HEK293 (cell line): ENCODE data around the gene C10orf67.

Experiments used
- CTCF ChIP-seq: fragments of 450-650 bp; formaldehyde crosslinking; IDR thresholded peaks from 2 replicates; pipeline ENCODE4 v1.5.1; 2016; ENCODE audit warnings: missing biosample characterization, missing genetic modification characterization
- INSM2 ChIP-seq: fragments of 450-650 bp; formaldehyde crosslinking; IDR thresholded peaks from 2 replicates; pipeline ENCODE4 v1.5.1; 2016; ENCODE audit warnings: missing biosample characterization, missing genetic modification characterization
- KLF1 ChIP-seq: fragments of 450-650 bp; formaldehyde crosslinking; IDR thresholded peaks from 2 replicates; pipeline ENCODE4 v1.5.1; 2016; ENCODE audit warnings: missing biosample characterization, missing genetic modification characterization
- KLF10 ChIP-seq: fragments of 450-650 bp; IDR thresholded peaks from 2 replicates; pipeline ENCODE4 v1.5.1; 2018; ENCODE audit warnings: missing biosample characterization, mild to moderate bottlenecking, missing genetic modification characterization
- PRDM10 ChIP-seq: fragments of 450-650 bp; formaldehyde crosslinking; IDR thresholded peaks from 2 replicates; pipeline ENCODE4 v1.5.1; 2016; ENCODE audit warnings: missing biosample characterization, missing genetic modification characterization
- RBAK ChIP-seq: fragments of 450-650 bp; formaldehyde crosslinking; IDR thresholded peaks from 2 replicates; pipeline ENCODE4 v1.5.1; 2016; ENCODE audit warnings: missing biosample characterization, missing genetic modification characterization
- ZBTB48 ChIP-seq: fragments of 450-650 bp; formaldehyde crosslinking; IDR thresholded peaks from 2 replicates; pipeline ENCODE4 v1.5.1; 2016; ENCODE audit warnings: missing biosample characterization, missing genetic modification characterization
- ZFP41 ChIP-seq: fragments of 450-650 bp; formaldehyde crosslinking; IDR thresholded peaks from 2 replicates; pipeline ENCODE4 v1.5.1; 2016; ENCODE audit warnings: missing biosample characterization, missing genetic modification characterization, borderline replicate concordance
- ZNF112 ChIP-seq: fragments of 450-650 bp; formaldehyde crosslinking; IDR thresholded peaks from 2 replicates; pipeline ENCODE4 v1.5.0; 2017; ENCODE audit warnings: missing biosample characterization, missing genetic modification characterization
- ZNF114 ChIP-seq: fragments of 450-650 bp; formaldehyde crosslinking; IDR thresholded peaks from 2 replicates; pipeline ENCODE4 v1.5.0; 2017; ENCODE audit warnings: missing biosample characterization, missing genetic modification characterization
- ZNF138 ChIP-seq: fragments of 450-650 bp; formaldehyde crosslinking; IDR thresholded peaks from 2 replicates; pipeline ENCODE4 v1.5.1; 2016; ENCODE audit warnings: missing biosample characterization, missing genetic modification characterization, borderline replicate concordance
- ZNF148 ChIP-seq: fragments of 450-650 bp; formaldehyde crosslinking; IDR thresholded peaks from 2 replicates; pipeline ENCODE4 v1.5.0; 2017; ENCODE audit warnings: missing biosample characterization, missing genetic modification characterization, borderline replicate concordance
- ZNF157 ChIP-seq: fragments of 450-650 bp; formaldehyde crosslinking; IDR thresholded peaks from 2 replicates; pipeline ENCODE4 v1.5.1; 2016; ENCODE audit warnings: missing biosample characterization, missing genetic modification characterization
- ZNF184 ChIP-seq: fragments of 450-650 bp; IDR thresholded peaks from 2 replicates; pipeline ENCODE4 v1.5.1; 2018; ENCODE audit warnings: missing biosample characterization, mild to moderate bottlenecking, missing genetic modification characterization
- ZNF2 ChIP-seq: fragments of 450-650 bp; formaldehyde crosslinking; IDR thresholded peaks from 2 replicates; pipeline ENCODE4 v1.5.1; 2016; ENCODE audit warnings: missing biosample characterization, missing genetic modification characterization
- ZNF366 ChIP-seq: fragments of 450-650 bp; formaldehyde crosslinking; conservative IDR thresholded peaks from 2 replicates; pipeline ENCODE4 v1.5.1; 2016; ENCODE audit warnings: missing biosample characterization, missing genetic modification characterization
- ZNF473 ChIP-seq: fragments of 450-650 bp; formaldehyde crosslinking; IDR thresholded peaks from 2 replicates; pipeline ENCODE4 v1.5.1; 2017; ENCODE audit warnings: missing biosample characterization, missing genetic modification characterization
- ZNF660 ChIP-seq: fragments of 450-650 bp; IDR thresholded peaks from 2 replicates; pipeline ENCODE4 v1.5.1; 2018; ENCODE audit warnings: missing biosample characterization, mild to moderate bottlenecking, missing genetic modification characterization
- ZNF768 ChIP-seq: fragments of 450-650 bp; formaldehyde crosslinking; IDR thresholded peaks from 2 replicates; pipeline ENCODE4 v1.5.1; 2018; ENCODE audit warnings: missing biosample characterization, mild to moderate bottlenecking, missing genetic modification characterization
- ZNF791 ChIP-seq: fragments of 450-650 bp; formaldehyde crosslinking; IDR thresholded peaks from 2 replicates; pipeline ENCODE4 v1.5.1; 2016; ENCODE audit warnings: missing biosample characterization, missing genetic modification characterization
- ZNF843 ChIP-seq: fragments of 450-650 bp; formaldehyde crosslinking; IDR thresholded peaks from 2 replicates; pipeline ENCODE4 v1.5.1; 2016; ENCODE audit warnings: missing biosample characterization, missing genetic modification characterization
- TF ChIP-seq, protein P1 (sequence below): fragments of 450-650 bp; formaldehyde crosslinking; IDR thresholded peaks from 2 replicates; pipeline ENCODE4 v1.5.1; 2016; ENCODE audit warnings: missing biosample characterization, missing genetic modification characterization
- TF ChIP-seq, protein P2 (sequence below): fragments of 450-650 bp; formaldehyde crosslinking; IDR thresholded peaks from 2 replicates; pipeline ENCODE4 v1.5.1; 2017; ENCODE audit warnings: missing biosample characterization, missing genetic modification characterization
- TF ChIP-seq, protein P3 (sequence below): fragments of 450-650 bp; formaldehyde crosslinking; IDR thresholded peaks from 2 replicates; pipeline ENCODE4 v1.5.1; 2017; ENCODE audit warnings: missing biosample characterization, missing genetic modification characterization

The C10orf67 gene

GRCh38 chr10:23344241-23344841, at the start of gene C10orf67 (continued):
- no peak for TF ChIP-seq ZNF148 (tag by site-specific recombination)
- peak; percentile 98 for TF ChIP-seq ZNF2 (tag by site-specific recombination)
- TF ChIP-seq ZNF660 (tag by site-specific recombination) = no peak
- TF ChIP-seq CTCF (tag by site-specific recombination) = no peak
- no peak for TF ChIP-seq ZNF112 (tag by site-specific recombination)
- TF ChIP-seq ZNF473 = no peak
- no peak for TF ChIP-seq ZNF184
- TF ChIP-seq PRDM10 = peak; percentile 93
- TF ChIP-seq KLF1 (tag by site-specific recombination) = peak; percentile 58
- TF ChIP-seq, protein P1, sequence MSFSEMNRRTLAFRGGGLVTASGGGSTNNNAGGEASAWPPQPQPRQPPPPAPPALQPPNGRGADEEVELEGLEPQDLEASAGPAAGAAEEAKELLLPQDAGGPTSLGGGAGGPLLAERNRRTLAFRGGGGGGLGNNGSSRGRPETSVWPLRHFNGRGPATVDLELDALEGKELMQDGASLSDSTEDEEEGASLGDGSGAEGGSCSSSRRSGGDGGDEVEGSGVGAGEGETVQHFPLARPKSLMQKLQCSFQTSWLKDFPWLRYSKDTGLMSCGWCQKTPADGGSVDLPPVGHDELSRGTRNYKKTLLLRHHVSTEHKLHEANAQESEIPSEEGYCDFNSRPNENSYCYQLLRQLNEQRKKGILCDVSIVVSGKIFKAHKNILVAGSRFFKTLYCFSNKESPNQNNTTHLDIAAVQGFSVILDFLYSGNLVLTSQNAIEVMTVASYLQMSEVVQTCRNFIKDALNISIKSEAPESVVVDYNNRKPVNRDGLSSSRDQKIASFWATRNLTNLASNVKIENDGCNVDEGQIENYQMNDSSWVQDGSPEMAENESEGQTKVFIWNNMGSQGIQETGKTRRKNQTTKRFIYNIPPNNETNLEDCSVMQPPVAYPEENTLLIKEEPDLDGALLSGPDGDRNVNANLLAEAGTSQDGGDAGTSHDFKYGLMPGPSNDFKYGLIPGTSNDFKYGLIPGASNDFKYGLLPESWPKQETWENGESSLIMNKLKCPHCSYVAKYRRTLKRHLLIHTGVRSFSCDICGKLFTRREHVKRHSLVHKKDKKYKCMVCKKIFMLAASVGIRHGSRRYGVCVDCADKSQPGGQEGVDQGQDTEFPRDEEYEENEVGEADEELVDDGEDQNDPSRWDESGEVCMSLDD = peak; percentile 88
- TF ChIP-seq, protein P2, sequence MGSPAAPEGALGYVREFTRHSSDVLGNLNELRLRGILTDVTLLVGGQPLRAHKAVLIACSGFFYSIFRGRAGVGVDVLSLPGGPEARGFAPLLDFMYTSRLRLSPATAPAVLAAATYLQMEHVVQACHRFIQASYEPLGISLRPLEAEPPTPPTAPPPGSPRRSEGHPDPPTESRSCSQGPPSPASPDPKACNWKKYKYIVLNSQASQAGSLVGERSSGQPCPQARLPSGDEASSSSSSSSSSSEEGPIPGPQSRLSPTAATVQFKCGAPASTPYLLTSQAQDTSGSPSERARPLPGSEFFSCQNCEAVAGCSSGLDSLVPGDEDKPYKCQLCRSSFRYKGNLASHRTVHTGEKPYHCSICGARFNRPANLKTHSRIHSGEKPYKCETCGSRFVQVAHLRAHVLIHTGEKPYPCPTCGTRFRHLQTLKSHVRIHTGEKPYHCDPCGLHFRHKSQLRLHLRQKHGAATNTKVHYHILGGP (tag by site-specific recombination) = no peak
- TF ChIP-seq ZNF843 = peak; percentile 70; the same call in 1 of the 2 replicates
- 0 out of 2 replicates have a peak, but pooled peaks have one; percentile 22 for TF ChIP-seq KLF10 (tag by site-specific recombination)
- no peak for TF ChIP-seq ZNF157 (tag by site-specific recombination)
- no peak for TF ChIP-seq RBAK (tag by site-specific recombination)
- peak; percentile 13; the same call in 1 of the 2 replicates for TF ChIP-seq ZBTB48 (tag by site-specific recombination)
- TF ChIP-seq ZNF114 (tag by site-specific recombination) = no peak
- TF ChIP-seq, protein P3, sequence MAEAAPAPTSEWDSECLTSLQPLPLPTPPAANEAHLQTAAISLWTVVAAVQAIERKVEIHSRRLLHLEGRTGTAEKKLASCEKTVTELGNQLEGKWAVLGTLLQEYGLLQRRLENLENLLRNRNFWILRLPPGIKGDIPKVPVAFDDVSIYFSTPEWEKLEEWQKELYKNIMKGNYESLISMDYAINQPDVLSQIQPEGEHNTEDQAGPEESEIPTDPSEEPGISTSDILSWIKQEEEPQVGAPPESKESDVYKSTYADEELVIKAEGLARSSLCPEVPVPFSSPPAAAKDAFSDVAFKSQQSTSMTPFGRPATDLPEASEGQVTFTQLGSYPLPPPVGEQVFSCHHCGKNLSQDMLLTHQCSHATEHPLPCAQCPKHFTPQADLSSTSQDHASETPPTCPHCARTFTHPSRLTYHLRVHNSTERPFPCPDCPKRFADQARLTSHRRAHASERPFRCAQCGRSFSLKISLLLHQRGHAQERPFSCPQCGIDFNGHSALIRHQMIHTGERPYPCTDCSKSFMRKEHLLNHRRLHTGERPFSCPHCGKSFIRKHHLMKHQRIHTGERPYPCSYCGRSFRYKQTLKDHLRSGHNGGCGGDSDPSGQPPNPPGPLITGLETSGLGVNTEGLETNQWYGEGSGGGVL (tag by site-specific recombination) = peak; percentile 97
- peak; percentile 59; the same call in 1 of the 2 replicates for TF ChIP-seq INSM2 (tag by site-specific recombination)
- no peak for TF ChIP-seq ZFP41 (tag by site-specific recombination)
- TF ChIP-seq ZNF366 (tag by site-specific recombination) = peak; percentile 90
- no peak for TF ChIP-seq ZNF138
- no peak for TF ChIP-seq ZNF791 (tag by site-specific recombination)
- TF ChIP-seq ZNF768 (tag by site-specific recombination) = no peak
